NCI-H82 (cell line): ENCODE data around the gene ZC3H10.

Experiments used
- DNase-seq: peaks from one replicate; lab custom pipeline; 2025; lab: John Stamatoyannopoulos, UW

The ZC3H10 gene

GRCh38 chr12:56102683-56103065 is 15.4 kb upstream of the ZC3H10 start:
- DNase-seq, result no peak

DNA sequence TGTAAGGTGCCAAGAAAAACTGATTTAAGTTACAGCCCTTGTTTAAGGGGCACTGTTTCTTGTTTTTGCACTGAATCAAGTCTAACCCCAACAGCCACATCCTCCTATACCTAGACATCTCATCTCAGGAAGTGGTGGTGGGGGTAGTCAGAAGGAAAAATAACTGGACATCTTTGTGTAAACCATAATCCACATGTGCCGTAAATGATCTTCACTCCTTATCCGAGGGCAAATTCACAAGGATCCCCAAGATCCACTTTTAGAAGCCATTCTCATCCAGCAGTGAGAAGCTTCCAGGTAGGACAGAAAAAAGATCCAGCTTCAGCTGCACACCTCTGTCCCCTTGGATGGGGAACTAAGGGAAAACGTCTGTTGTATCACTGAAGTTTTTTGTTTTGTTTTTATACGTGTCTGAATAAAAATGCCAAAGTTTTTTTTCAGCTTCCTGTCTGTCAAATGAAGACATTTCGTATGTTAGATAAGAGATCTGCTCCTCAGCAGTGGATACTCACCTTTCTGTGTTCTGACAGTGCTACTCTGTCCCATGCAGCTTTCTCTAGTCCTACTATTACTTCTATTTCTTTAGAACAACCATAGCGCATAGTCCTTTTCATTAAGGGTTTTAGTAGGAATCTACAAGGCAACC is 14.9 kb upstream of the ZC3H10 start:
- DNase-seq, result no peak

DNA sequence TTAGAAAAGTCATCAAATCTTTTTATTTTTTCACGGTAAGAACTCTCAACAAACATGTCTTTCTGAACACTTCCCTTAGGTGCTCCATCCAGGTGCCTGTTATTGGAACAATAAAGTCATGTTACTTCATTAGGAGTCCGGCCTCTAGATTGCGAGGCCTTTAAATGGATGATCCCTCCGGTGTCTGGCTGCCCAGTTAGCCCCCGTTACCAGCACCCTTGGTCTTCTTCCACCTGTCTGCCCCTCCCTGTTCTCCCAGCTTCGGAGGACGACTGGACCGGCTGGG is 14.3 kb upstream of the ZC3H10 start:
- DNase-seq, result no peak

DNA sequence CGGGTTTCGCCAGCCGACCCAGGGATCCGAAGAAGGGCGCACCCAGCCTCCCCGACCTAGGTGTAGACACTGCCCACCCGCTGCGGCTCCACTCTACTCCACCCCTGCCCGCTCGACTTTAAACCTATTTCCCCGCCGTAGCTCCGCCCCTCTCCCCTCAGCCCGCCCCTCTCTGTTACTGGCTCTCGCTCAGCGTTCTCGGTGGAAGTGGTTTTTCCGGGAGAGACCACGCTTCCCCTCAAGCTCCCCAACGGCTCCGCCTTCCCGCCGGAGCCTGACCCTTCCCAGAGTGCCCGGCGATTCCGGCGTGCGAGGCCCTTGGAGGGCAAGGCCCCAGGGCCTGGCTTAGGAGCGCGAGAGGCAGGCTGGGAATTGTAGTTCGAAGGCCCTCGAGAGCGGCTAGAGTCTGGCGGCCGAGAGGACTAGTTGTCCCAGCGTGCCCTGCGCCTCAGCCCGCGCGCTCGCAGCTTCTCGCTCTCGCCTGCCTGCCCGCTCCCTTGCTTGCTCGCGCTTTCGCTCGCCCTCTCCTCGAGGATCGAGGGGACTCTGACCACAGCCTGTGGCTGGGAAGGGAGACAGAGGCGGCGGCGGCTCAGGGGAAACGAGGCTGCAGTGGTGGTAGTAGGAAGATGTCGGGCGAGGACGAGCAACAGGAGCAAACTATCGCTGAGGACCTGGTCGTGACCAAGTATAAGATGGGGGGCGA is 13.8 kb upstream of the ZC3H10 start, which contains the start of gene PA2G4:
PA2G4 (plus strand) TSS at position 451 of the 706 bp plus-strand sequence; CDS start at position 630, 179 bp downstream.
- peak; percentile 100 for DNase-seq

GRCh38 chr12:56104815-56105608 is 13.1 kb upstream of the ZC3H10 start:
- peak; percentile 48 for DNase-seq

- DNase-seq, result no peak
These were observed 12.5 kb upstream of the ZC3H10 start for GRCh38 chr12:56105609-56105902.

- no peak for DNase-seq
These were observed 10.8 kb upstream of the ZC3H10 start for GRCh38 chr12:56107242-56107641.

GRCh38 chr12:56110571-56110970 is 7.5 kb upstream of the ZC3H10 start:
- no peak for DNase-seq

GRCh38 chr12:56114084-56114483 is 4.0 kb upstream of the ZC3H10 start:
- no peak for DNase-seq

GRCh38 chr12:56115329-56115728 is 2.7 kb upstream of the ZC3H10 start:
- DNase-seq, result peak; percentile 55

DNA sequence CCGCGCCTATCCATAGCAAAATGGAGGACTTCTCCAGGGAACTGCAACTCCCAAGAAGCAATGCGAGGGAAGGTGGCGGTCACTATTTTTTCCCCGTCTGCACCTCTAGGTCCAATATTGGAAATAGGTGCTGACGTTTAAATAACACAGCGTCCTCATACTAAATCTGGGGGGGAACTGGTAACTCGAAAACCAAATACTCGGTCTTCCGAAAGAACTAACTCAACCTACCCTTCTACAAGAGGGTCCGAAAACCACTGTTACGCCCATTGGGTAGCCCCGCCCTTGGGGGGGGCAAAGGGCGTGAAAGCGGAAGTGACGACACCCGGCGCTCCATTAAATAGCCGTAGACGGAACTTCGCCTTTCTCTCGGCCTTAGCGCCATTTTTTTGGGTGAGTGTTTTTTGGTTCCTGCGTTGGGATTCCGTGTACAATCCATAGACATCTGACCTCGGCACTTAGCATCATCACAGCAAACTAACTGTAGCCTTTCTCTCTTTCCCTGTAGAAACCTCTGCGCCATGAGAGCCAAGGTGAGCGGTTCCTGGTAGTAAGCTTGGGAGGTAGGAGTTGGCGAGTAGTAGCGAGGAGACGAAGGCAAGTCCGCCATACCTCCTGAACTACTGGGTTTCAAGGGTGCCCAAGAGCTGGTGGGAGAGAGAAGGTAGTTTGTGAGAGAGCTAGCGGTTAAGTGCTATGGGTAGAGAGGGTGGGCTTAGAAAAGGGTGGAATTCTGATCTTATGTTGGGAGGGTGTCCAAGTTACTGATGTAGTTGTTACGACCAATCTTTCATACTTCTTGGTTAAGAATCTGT is 1.6 kb upstream of the ZC3H10 start, which contains the start of gene RPL41:
RPL41 (plus strand) TSS at position 367 of the 815 bp plus-strand sequence.
- peak; percentile 97 for DNase-seq

DNA sequence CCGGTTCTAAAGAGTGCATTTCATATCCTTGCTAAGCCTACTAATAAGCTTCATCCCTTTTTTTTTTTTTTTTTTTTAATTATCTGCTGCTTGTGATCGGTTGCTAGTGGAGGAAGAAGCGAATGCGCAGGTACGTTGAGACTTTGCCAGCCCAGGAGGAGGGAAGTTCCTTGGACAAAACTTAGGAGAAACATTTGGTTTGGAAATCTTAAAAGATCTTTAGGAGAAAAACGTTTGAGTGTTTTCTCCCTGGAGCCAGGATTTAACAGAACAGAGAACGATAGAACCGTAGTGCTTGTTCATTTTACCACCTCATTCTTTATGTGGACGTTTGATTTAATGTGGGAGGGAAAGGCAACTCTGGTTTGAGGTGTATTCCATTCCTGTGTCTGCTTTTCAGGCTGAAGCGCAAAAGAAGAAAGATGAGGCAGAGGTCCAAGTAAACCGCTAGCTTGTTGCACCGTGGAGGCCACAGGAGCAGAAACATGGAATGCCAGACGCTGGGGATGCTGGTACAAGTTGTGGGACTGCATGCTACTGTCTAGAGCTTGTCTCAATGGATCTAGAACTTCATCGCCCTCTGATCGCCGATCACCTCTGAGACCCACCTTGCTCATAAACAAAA is 872 bp upstream of the ZC3H10 start:
- peak; percentile 59 for DNase-seq

DNA sequence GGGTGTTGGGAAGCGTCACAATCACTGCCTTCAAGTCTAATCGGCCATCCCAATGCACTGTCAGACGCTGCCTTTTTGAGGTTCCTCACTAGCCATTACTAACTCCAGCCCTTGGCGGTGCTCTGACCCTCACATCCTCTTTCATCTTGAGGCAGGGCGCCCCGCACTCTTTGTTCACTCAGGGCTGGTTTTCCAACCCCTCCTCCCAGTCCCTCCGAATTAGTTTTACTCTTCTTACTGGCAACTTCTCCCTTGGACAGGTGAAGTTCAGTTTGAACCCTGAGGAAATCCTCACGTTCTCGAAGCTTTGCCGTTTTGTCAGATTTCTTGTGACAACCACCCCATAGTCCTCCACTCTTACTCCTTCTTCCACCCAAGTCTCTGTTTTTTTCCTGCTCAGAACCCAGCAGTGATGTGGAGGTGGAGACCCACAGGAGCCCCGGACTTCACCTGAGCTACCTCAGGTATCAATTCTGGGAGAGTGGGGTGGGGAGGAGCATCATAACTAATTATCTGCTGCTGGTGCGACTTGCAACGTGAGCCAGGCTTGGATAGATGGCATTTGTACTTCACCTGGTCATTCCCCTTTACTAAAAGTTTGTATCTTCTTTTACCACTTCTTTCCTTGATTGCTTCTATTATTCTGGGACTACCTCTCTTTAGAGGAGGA is 757 bp downstream of the ZC3H10 start:
- DNase-seq, result no peak

- DNase-seq, result peak; percentile 96
These were observed 1.3 kb downstream of the ZC3H10 start for GRCh38 chr12:56119361-56119796.

- DNase-seq, result no peak
These were observed 2.2 kb downstream of the ZC3H10 start for GRCh38 chr12:56120158-56120846.

- no peak for DNase-seq
These were observed 3.3 kb downstream of the ZC3H10 start for GRCh38 chr12:56121204-56121870.

DNA sequence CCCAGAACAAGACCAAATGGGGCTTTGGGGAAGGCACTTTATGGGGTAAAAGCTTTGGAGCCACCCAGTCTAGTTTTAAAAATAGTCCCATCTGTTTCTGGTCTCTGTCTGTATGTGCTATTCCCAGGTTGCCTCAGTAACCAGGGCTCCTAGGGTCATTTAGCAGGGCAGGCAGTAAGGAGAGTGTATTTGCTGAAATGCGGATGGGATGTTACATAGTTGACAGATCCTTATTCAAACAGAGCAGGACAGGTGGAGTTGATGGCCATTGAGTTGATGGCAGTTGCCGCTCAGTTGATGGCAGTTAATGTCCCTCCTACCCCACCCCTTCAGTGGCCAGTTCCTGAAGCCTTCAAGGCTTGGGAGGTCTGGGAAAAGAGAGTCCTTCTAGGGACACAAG is 4.6 kb downstream of the ZC3H10 start:
- no peak for DNase-seq

GRCh38 chr12:56124133-56124532 is 6.1 kb downstream of the ZC3H10 start:
- no peak for DNase-seq

GRCh38 chr12:56126732-56127239 is 8.7 kb downstream of the ZC3H10 start:
- no peak for DNase-seq

DNA sequence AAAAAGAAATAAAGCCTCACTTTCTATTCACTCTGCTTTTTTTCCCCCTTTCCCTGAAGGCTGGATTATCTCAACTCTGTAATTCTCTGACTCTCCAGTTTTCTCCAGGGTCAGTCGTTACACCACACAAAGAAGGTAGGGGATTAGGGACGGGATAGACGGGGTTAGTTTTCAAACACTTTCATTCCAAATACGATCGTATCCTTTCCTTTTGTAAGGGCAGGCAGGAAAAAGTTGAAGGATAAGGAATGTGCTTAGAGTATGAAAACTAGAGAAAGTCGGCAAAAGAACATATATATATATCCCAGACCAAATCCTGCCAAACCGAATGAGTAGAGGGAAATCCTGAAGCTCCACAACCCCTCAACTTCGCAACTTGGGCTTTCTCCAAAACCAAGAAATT is 9.4 kb downstream of the ZC3H10 start:
- DNase-seq, result peak; percentile 58
